GM23248 (cell line): ENCODE data around the gene IQGAP1. TPM values are rescaled to one million over a fixed set of nuclear protein-coding genes. Genes with fewer than 3 reads are reported as not detected.

Experiments
- DNase-seq: peaks from one replicate; pipeline ENCODE4 v3.0.0-alpha.2; 2015
- H2AFZ ChIP-seq: fragments of 200-600 bp; sonication (generic); 2 replicates; pipeline ENCODE4 v1.6.1; 2016; ENCODE audit warnings: antibody characterized with exemption
- H3F3A ChIP-seq: fragments of 200-600 bp; sonication (generic); 2 replicates; pipeline ENCODE4 v1.6.1; 2016; ENCODE audit warnings: mild to moderate bottlenecking, antibody characterized with exemption, mixed run types; ENCODE audit not compliant: insufficient read depth
- H3K27ac ChIP-seq: fragments of 200-600 bp; sonication (generic); 2 replicates; pipeline ENCODE4 v1.5.1; 2016; ENCODE audit warnings: mild to moderate bottlenecking
- H3K27me3 ChIP-seq: fragments of 200-600 bp; sonication (generic); replicated peaks from 2 replicates; pipeline ENCODE4 v1.6.1; 2016; ENCODE audit warnings: mild to moderate bottlenecking; ENCODE audit not compliant: insufficient read depth
- H3K36me3 ChIP-seq: fragments of 200-600 bp; sonication (generic); 2 replicates; pipeline ENCODE4 v1.6.1; 2016; ENCODE audit warnings: low read depth, mild to moderate bottlenecking
- H3K4me1 ChIP-seq: fragments of 200-600 bp; sonication (generic); 2 replicates; pipeline ENCODE4 v1.6.1; 2016; ENCODE audit warnings: mild to moderate bottlenecking; ENCODE audit not compliant: insufficient read depth
- H3K4me2 ChIP-seq: fragments of 200-600 bp; sonication (generic); one replicate; pipeline ENCODE4 v1.6.1; 2016; ENCODE audit warnings: mild to moderate bottlenecking; ENCODE audit not compliant: unreplicated experiment
- H3K4me3 ChIP-seq: fragments of 200-600 bp; sonication (generic); 2 replicates; pipeline ENCODE4 v1.5.1; 2016; ENCODE audit warnings: mild to moderate bottlenecking
- H3K79me2 ChIP-seq: fragments of 200-600 bp; sonication (generic); 2 replicates; pipeline ENCODE4 v1.6.1; 2016; ENCODE audit warnings: mild to moderate bottlenecking; ENCODE audit not compliant: insufficient read depth
- H3K9ac ChIP-seq: fragments of 200-600 bp; sonication (generic); 2 replicates; pipeline ENCODE4 v1.6.1; 2016; ENCODE audit warnings: mild to moderate bottlenecking
- H3K9me2 ChIP-seq: fragments of 200-600 bp; sonication (generic); 2 replicates; pipeline ENCODE4 v1.6.1; 2016; ENCODE audit warnings: mixed run types, mild to moderate bottlenecking, moderate library complexity; ENCODE audit not compliant: insufficient read depth
- H3K9me3 ChIP-seq: fragments of 200-600 bp; sonication (generic); one replicate; pipeline ENCODE4 v1.6.1; 2017; ENCODE audit warnings: low read depth
- H4K20me1 ChIP-seq: fragments of 200-600 bp; sonication (generic); 2 replicates; pipeline ENCODE4 v1.6.0; 2016; ENCODE audit not compliant: insufficient read depth
- EZH2 ChIP-seq: fragments of 200-600 bp; sonication (generic); IDR thresholded peaks from 2 replicates; pipeline ENCODE4 v1.6.1; 2018; ENCODE audit warnings: antibody characterized with exemption, mild to moderate bottlenecking; ENCODE audit not compliant: insufficient read depth, poor library complexity, severe bottlenecking
- EZH2phosphoT487 ChIP-seq: fragments of 200-600 bp; sonication (generic); IDR thresholded peaks from 2 replicates; pipeline ENCODE4 v1.6.1; 2018; ENCODE audit warnings: antibody characterized with exemption, moderate library complexity, mild to moderate bottlenecking, low read depth; ENCODE audit not compliant: insufficient read depth
- WGBS, 2 experiments: methylation state at CpG; one replicate each; pipeline ENCODE4 v1.1.6; 2015 to 2017; ENCODE audit warnings: low lambda C conversion rate in 2 of 2, low coverage in 1 of 2; ENCODE audit errors: missing lambda C conversion rate in 2 of 2; 5-methylcytosine and 5-hydroxymethylcytosine counted together
- in situ Hi-C: fragments of 300-500 bp; cut with MboI; formaldehyde crosslinking; loops from 2 replicates; pipeline ENCODE4 v1.15.0; 2020
- polyA plus RNA-seq: library from polyadenylated mRNA; unstranded; fragments of >200 nt; fragmentation: Nextera tagmentation; extraction: Ambion mirVana; gene quantifications from 2 replicates; pipeline ENCODE4 v1.2.1, GENCODE V29; 2016
- total RNA-seq: library from RNA; depleted of rRNA; stranded (reverse); fragments of >200 nt; shearing (Covaris generic); gene quantifications from 2 replicates; pipeline ENCODE4 v1.2.3, GENCODE V29; 2014

IQGAP1 gene
- total and polyA plus RNA-seq, 2 experiments from 2014 or later, result 101 to 185 TPM

DNA sequence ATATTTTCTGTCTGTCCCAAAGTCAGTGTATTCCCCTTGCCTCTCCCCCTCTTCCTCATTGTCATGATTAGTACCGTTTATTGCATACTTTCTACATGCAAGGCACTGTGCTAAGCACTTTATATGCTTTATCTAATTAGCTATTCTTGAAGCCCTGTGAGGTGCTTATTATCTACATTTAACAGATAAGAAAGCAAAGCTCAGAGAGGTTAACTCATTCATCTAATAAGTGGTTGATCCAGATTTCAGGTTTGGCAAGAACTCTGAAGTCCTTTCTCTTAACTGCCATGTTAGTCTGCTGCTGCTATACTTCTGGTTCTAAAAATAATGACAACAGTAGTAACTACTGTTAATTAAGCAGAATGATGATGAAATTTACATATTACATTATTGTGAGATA is 13.5 kb downstream of the IQGAP1 start:
- no peak for DNase-seq
- no peaks in the 10 kb centered on the region for H3K9me3 ChIP-seq
- H3K27me3 ChIP-seq, result no peaks in the 10 kb centered on the region
- H2AFZ ChIP-seq, result no peak overlapping the region
- 36 to 43% methylated on average over 1 of the region's 1 CpG for WGBS, 2 experiments
- TF ChIP-seq EZH2phosphoT487 (no peak), EZH2 (no peak)
- in situ Hi-C loops, result no loop called here
- no peaks in the 10 kb centered on the region; the same call in 1 of the 2 replicates for H4K20me1 ChIP-seq
- peak overlapping the region; percentile 89 for H3K4me2 ChIP-seq
- peak overlapping the region; percentile 57 for H3K4me3 ChIP-seq
- no peaks in the 10 kb centered on the region for H3K36me3 ChIP-seq
- H3K9ac ChIP-seq, result peak overlapping the region; percentile 81
- peak overlapping the region; percentile 94 for H3K27ac ChIP-seq
- H3K79me2 ChIP-seq, result peaks cover 100% of the 10 kb centered on the region
- peaks cover 67% of the 10 kb centered on the region for H3K4me1 ChIP-seq
- H3F3A ChIP-seq, result peaks cover 66% of the 10 kb centered on the region
- H3K9me2 ChIP-seq, result no peaks in the 10 kb centered on the region

DNA sequence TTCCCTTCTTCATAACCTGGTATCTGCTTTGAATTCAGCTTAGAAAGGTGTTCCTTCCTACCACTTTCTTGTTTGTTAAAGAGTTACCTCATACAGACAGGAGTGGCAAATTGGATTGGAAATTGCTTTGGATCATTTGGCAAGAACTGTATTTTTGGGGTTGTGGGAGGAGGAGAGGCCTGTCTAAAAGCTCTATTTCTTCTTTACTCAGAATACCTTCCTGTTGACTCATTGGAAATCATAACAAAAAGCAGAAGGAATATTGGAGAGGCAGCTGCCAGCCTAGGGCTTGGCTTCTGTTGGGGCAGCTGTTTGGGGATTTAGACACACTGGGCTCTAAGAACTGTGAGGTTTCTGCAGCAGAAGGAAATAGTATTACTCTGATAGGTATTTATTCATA is 14.2 kb downstream of the IQGAP1 start:
- H3K9ac ChIP-seq, result peak overlapping the region; percentile 81
- TF ChIP-seq EZH2, result no peak
- TF ChIP-seq EZH2phosphoT487, result no peak
- H3F3A ChIP-seq, result peaks cover 73% of the 10 kb centered on the region
- H2AFZ ChIP-seq, result no peak overlapping the region
- H3K27me3 ChIP-seq, result no peaks in the 10 kb centered on the region
- H4K20me1 ChIP-seq, result no peaks in the 10 kb centered on the region; the same call in 1 of the 2 replicates
- peak overlapping the region; percentile 94 for H3K27ac ChIP-seq
- H3K4me1 ChIP-seq, result peaks cover 74% of the 10 kb centered on the region
- DNase-seq, result peak; percentile 90
- H3K36me3 ChIP-seq, result no peaks in the 10 kb centered on the region
- H3K4me3 ChIP-seq, result peak overlapping the region; percentile 57
- peaks cover 100% of the 10 kb centered on the region for H3K79me2 ChIP-seq
- no peaks in the 10 kb centered on the region for H3K9me2 ChIP-seq
- in situ Hi-C loops, result no loop called here
- H3K4me2 ChIP-seq, result peak overlapping the region; percentile 89
- H3K9me3 ChIP-seq, result no peaks in the 10 kb centered on the region

DNA sequence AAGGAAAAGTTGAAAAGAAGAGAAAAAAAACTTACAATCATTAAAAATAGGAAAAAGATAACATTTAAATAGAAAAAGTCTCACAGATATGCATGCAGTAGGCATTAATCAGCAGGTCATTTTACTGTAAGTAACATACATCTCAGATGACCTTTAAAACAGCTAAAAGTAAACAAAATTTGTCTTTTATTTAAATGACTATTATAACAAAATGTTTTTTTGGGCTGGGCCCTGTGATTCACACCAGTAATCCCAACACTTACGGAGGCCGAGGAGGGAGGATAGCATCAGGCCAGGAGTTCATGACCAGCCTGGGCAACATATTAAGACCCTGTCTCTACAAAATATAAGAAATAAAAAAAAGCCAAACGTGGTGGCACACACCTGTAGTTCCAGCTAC is 14.7 kb downstream of the IQGAP1 start:
- Histone ChIP-seq H3K9me2 (no peaks in the 10 kb centered on the region), H3K4me2 (peak overlapping the region; percentile 89), H3K4me3 (peak overlapping the region; percentile 57), H3F3A (peaks cover 79% of the 10 kb centered on the region), H3K79me2 (peaks cover 100% of the 10 kb centered on the region), H3K9ac (peak overlapping the region; percentile 81), H3K27ac (peak overlapping the region; percentile 94), H3K4me1 (peaks cover 79% of the 10 kb centered on the region), H3K27me3 (no peaks in the 10 kb centered on the region), H2AFZ (no peak overlapping the region), H3K9me3 (no peaks in the 10 kb centered on the region), H4K20me1 (no peaks in the 10 kb centered on the region; the same call in 1 of the 2 replicates), H3K36me3 (no peaks in the 10 kb centered on the region)
- TF ChIP-seq EZH2 (no peak), EZH2phosphoT487 (no peak)
- 27 to 36% methylated on average over 3 of the region's 3 CpGs for WGBS, 2 experiments
- peak; percentile 54 for DNase-seq
- in situ Hi-C loops, result no loop called here

DNA sequence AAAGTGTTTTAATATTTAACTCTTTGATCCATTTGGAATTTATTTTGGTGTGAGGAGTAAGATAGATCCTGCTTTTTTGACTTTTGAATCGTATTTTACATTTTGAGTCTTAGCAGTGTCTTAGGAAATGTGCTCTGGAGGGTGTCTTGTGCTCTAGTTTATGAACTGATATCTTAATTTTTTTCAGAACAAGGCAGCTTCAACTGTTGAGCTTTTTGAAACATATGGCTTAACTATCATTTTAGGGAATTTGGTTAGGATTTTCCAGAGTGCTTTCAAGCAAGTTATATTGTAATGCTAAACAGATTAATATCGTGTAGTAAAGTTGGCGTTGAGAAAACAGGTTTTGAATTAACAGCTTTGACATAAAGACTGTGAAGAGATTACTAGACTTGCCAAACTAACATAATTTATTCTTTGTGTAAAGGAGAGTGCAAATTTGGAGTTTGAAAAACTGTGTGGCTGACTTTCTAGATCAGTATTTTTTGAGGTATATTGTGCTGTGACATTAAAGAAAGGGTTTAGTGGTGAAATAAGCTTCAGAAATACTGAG is 17.1 kb downstream of the IQGAP1 start:
- Histone ChIP-seq H3K9me3 (no peaks in the 10 kb centered on the region), H2AFZ (no peak overlapping the region), H3K36me3 (no peaks in the 10 kb centered on the region), H3K79me2 (peaks cover 100% of the 10 kb centered on the region), H3K27me3 (no peaks in the 10 kb centered on the region), H3K27ac (peak overlapping the region; percentile 94), H3K9ac (peak overlapping the region; percentile 68), H4K20me1 (no peaks in the 10 kb centered on the region; the same call in 1 of the 2 replicates), H3K4me2 (peak overlapping the region; percentile 88), H3K4me1 (peaks cover 84% of the 10 kb centered on the region), H3F3A (peaks cover 81% of the 10 kb centered on the region), H3K9me2 (no peaks in the 10 kb centered on the region), H3K4me3 (no peak overlapping the region)
- no peak for DNase-seq
- in situ Hi-C loops, result no loop called here
- TF ChIP-seq EZH2 (no peak), EZH2phosphoT487 (no peak)
- WGBS, 2 experiments, result 5 to 11% methylated on average over 3 of the region's 3 CpGs
